ENCODE results near the gene EPHB2. TPM values are rescaled to one million over a fixed set of nuclear protein-coding genes. Genes with fewer than 3 reads are reported as not detected.

EPHB2 gene
- total RNA-seq, 2 experiments from 2014 or later: 0.59 TPM; not detected in 1

- H3K79me2 ChIP-seq (ENCODE audit: insufficient read depth, low read depth, low read length): no peaks in the 10 kb centered on the region
- DNase-seq (ENCODE audit: low spot score): no peak
- no peak overlapping the region for H3K4me3 ChIP-seq (ENCODE audit: low read depth, low read length, poor library complexity, severe bottlenecking)
- no peaks in the 10 kb centered on the region for H4K20me1 ChIP-seq (ENCODE audit: insufficient read depth, low read length)
- H3K9me2 ChIP-seq (ENCODE audit: insufficient read depth, low read length): no peaks in the 10 kb centered on the region
- ChIA-PET POLR2A (no interaction called here), CTCF (ENCODE audit: unreplicated experiment) (no interaction called here)
- H3K4me1 ChIP-seq (ENCODE audit: insufficient read depth, low read length, poor library complexity, severe bottlenecking): no peaks in the 10 kb centered on the region
- H3K9me3 ChIP-seq (ENCODE audit: low read length): no peaks in the 10 kb centered on the region
- TF ChIP-seq EZH2phosphoT487 (IDR thresholded peaks at IDR 0.05; ENCODE audit: borderline replicate concordance, low read depth, low read length) (no peak), CTCF (conservative IDR thresholded peaks at IDR 0.05; ENCODE audit: low read length) (no peak)
- no peak overlapping the region for H3K27ac ChIP-seq (ENCODE audit: low read depth, low read length, poor library complexity, severe bottlenecking)
- intact Hi-C loops (cut with micrococcal nuclease; ENCODE audit: unreplicated experiment): no loop called here
- H3K36me3 ChIP-seq (ENCODE audit: insufficient read depth, low read length): no peaks in the 10 kb centered on the region
- BruUV-seq (replicated peaks): no TSS peak
- H3K4me2 ChIP-seq (ENCODE audit: low read length): no peak overlapping the region
- no peak overlapping the region for H2AFZ ChIP-seq (ENCODE audit: low read length)
Measured at GRCh38 chr1:22754824-22755223, 44.2 kb downstream of the EPHB2 start.

- intact Hi-C loops (cut with micrococcal nuclease; ENCODE audit: unreplicated experiment): no loop called here
- DNase-seq (ENCODE audit: low spot score): no peak
- ChIA-PET CTCF (ENCODE audit: unreplicated experiment) (no interaction called here), POLR2A (no interaction called here)
- Histone ChIP-seq H3K4me1 (ENCODE audit: insufficient read depth, low read length, poor library complexity, severe bottlenecking) (no peaks in the 10 kb centered on the region), H3K4me3 (ENCODE audit: low read depth, low read length, poor library complexity, severe bottlenecking) (no peak overlapping the region), H3K79me2 (ENCODE audit: insufficient read depth, low read depth, low read length) (no peaks in the 10 kb centered on the region), H3K36me3 (ENCODE audit: insufficient read depth, low read length) (no peaks in the 10 kb centered on the region), H4K20me1 (ENCODE audit: insufficient read depth, low read length) (no peaks in the 10 kb centered on the region), H3K27ac (ENCODE audit: low read depth, low read length, poor library complexity, severe bottlenecking) (no peak overlapping the region), H3K9me2 (ENCODE audit: insufficient read depth, low read length) (no peaks in the 10 kb centered on the region), H3K4me2 (ENCODE audit: low read length) (no peak overlapping the region), H3K9me3 (ENCODE audit: low read length) (no peaks in the 10 kb centered on the region), H2AFZ (ENCODE audit: low read length) (no peak overlapping the region)
- TF ChIP-seq CTCF (conservative IDR thresholded peaks at IDR 0.05; ENCODE audit: low read length) (no peak), EZH2phosphoT487 (IDR thresholded peaks at IDR 0.05; ENCODE audit: borderline replicate concordance, low read depth, low read length) (no peak)
- no TSS peak for BruUV-seq (replicated peaks)
Measured at GRCh38 chr1:22755641-22756040, 45.0 kb downstream of the EPHB2 start.

- intact Hi-C loops (cut with micrococcal nuclease; ENCODE audit: unreplicated experiment): no loop called here
- H3K27ac ChIP-seq (ENCODE audit: low read depth, low read length, poor library complexity, severe bottlenecking): no peak overlapping the region
- no peaks in the 10 kb centered on the region for H3K79me2 ChIP-seq (ENCODE audit: insufficient read depth, low read depth, low read length)
- H2AFZ ChIP-seq (ENCODE audit: low read length): no peak overlapping the region
- H3K4me2 ChIP-seq (ENCODE audit: low read length): no peak overlapping the region
- CTCF ChIA-PET (ENCODE audit: unreplicated experiment): no interaction called here
- no peak for TF ChIP-seq EZH2phosphoT487 (IDR thresholded peaks at IDR 0.05; ENCODE audit: borderline replicate concordance, low read depth, low read length)
- no peak for TF ChIP-seq CTCF (conservative IDR thresholded peaks at IDR 0.05; ENCODE audit: low read length)
- no peaks in the 10 kb centered on the region for H3K4me1 ChIP-seq (ENCODE audit: insufficient read depth, low read length, poor library complexity, severe bottlenecking)
- H3K9me3 ChIP-seq (ENCODE audit: low read length): no peaks in the 10 kb centered on the region
- POLR2A ChIA-PET: no interaction called here
- no peaks in the 10 kb centered on the region for H3K9me2 ChIP-seq (ENCODE audit: insufficient read depth, low read length)
- no peak for DNase-seq (ENCODE audit: low spot score)
- no peak overlapping the region for H3K4me3 ChIP-seq (ENCODE audit: low read depth, low read length, poor library complexity, severe bottlenecking)
- no peaks in the 10 kb centered on the region for H4K20me1 ChIP-seq (ENCODE audit: insufficient read depth, low read length)
- H3K36me3 ChIP-seq (ENCODE audit: insufficient read depth, low read length): no peaks in the 10 kb centered on the region
- BruUV-seq (replicated peaks): no TSS peak
Measured at GRCh38 chr1:22756125-22756735, 45.6 kb downstream of the EPHB2 start.
